Psoas muscle (tissue), 8 donors: Measurements from ENCODE around the gene PASK. TPM values are rescaled to one million over a fixed set of nuclear protein-coding genes. Genes with fewer than 3 reads are reported as not detected.

ENCODE experiments used
- ATAC-seq, 4 donors: fragments of 200-7000 bp; cut with Tn5 transposase; one replicate each; pipeline ENCODE4 v1.9.1; 2020; ENCODE audit warnings: moderate library complexity in 3 of 4, mild to moderate bottlenecking in 2 of 4
- DNase-seq, 2 donors: peaks; one replicate each; pipeline ENCODE4 v3.0.0-alpha.2; 2020
- H3K27ac ChIP-seq: fragments of 200-600 bp; one replicate; pipeline ENCODE4 v1.8.0; 2022
- H3K27me3 ChIP-seq, 3 donors: fragments of 200-600 bp in 1 of 3; one replicate each; pipeline versions ENCODE4 v1.6.1 to v1.8.0; 2013 to 2022; ENCODE audit warnings: low read length in 2 of 3, mild to moderate bottlenecking in 2 of 3, moderate library complexity in 1 of 3; ENCODE audit not compliant: insufficient read depth in 3 of 3
- H3K36me3 ChIP-seq, 2 donors: fragments of 200-600 bp in 1 of 2; one replicate each; pipeline versions ENCODE4 v1.6.1 to v1.8.0; 2013 to 2022; ENCODE audit warnings: low read depth in 1 of 2, mild to moderate bottlenecking in 1 of 2, moderate library complexity in 1 of 2; ENCODE audit not compliant: insufficient read depth in 1 of 2
- H3K4me1 ChIP-seq: fragments of 200-600 bp; one replicate; pipeline ENCODE4 v1.8.0; 2022
- H3K4me3 ChIP-seq: fragments of 200-600 bp; one replicate; pipeline ENCODE4 v1.8.0; 2022; ENCODE audit warnings: mild to moderate bottlenecking
- H3K9me3 ChIP-seq: fragments of 200-600 bp; one replicate; pipeline ENCODE4 v1.8.0; 2022
- CTCF ChIP-seq: fragments of 200-600 bp; IDR thresholded peaks from one replicate; pipeline ENCODE4 v1.8.0; 2022; ENCODE audit warnings: antibody characterized with exemption
- WGBS, 3 donors: extraction: QIAGEN DNeasy Blood & Tissue Kit; methylation state at CpG; one replicate each; pipeline versions ENCODE4 v1.1.6 to v1.1.7; 2013; 5-methylcytosine and 5-hydroxymethylcytosine counted together
- intact Hi-C, 2 donors: fragments of 100-400 bp; cut with DNase I; formaldehyde crosslinking; loops; one replicate each; pipeline versions ENCODE4 v1.11.0 to v1.14.2; 2022
- polyA plus RNA-seq, 3 donors: library from polyadenylated mRNA; stranded (reverse); fragments of 200-250 nt; gene quantifications; one replicate each; pipeline ENCODE4 v1.2.3, GENCODE V29; 2013
- total RNA-seq, 4 donors: library from RNA; stranded (reverse); fragmentation: NEBNext Ultra II Directional in 2 of 4; extraction: Animal tissue kit (Norgen Biotek cat#: 25700) in 2 of 4; gene quantifications; one replicate each; pipeline versions ENCODE4 v1.2.1 to v1.2.4, GENCODE V29; 2021 to 2023
- donor health status: healthy with polysubstance abuse.
- donor health status: DM: no; HTN: no; CAD: no; lungs with moderate emphysema.
- donor health status: Bipolar disorder and iron deficiency.
- donor health status: healthy.
- donor health status: DM: yes; HTN: yes; CAD: no.
- donor health status: DM: no; HTN: no; CAD: no.
- donor health status: DM: no; HTN: no; CAD: no.
- donor health status: DM: yes; HTN: yes; CAD: no.

PASK gene
- total and polyA plus RNA-seq, 7 donors = 0.41 to 1.9 (median 0.95) TPM

GRCh38 chr2:241153616-241154015 lies 4.3 kb upstream of the PASK start:
- intact Hi-C loops = loop anchor here in 1 of 2 donors (5.0 kb wide), 1 partner anchor 51 kb away; the partner anchor contains the start of gene MTERF4
- H3K36me3 ChIP-seq = peaks cover 0 to 44% of the 10 kb centered on the region in 2 donors
- WGBS, 3 donors = 79 to 88% (median 87%) methylated on average over 7 of the region's 7 CpGs

GRCh38 chr2:241151934-241152660 lies 2.8 kb upstream of the PASK start:
- no peaks in the 10 kb centered on the region for H3K9me3 ChIP-seq
- TF ChIP-seq CTCF = no peak
- ATAC-seq (no peak), DNase-seq (peak in 1 of 2 donors; percentile 17)
- H3K27ac ChIP-seq = no peak overlapping the region
- peaks cover 0 to 4% (median 0%) of the 10 kb centered on the region in 3 donors for H3K27me3 ChIP-seq
- intact Hi-C loops = loop anchor here in 1 of 2 donors (5.0 kb wide), 1 partner anchor 50 kb away; the partner anchor contains the start of gene MTERF4
- H3K4me3 ChIP-seq = no peak overlapping the region
- peaks cover 14% of the 10 kb centered on the region for H3K4me1 ChIP-seq
- 66 to 69% (median 68%) methylated on average over 8 of the region's 8 CpGs for WGBS, 3 donors
- H3K36me3 ChIP-seq = peaks cover 0 to 29% of the 10 kb centered on the region in 2 donors

More at GRCh38 chr2:241153616-241154015, 4.3 kb upstream of the PASK start:
- Histone ChIP-seq H3K27me3 (no peaks in the 10 kb centered on the region), H3K4me1 (peaks cover 11% of the 10 kb centered on the region), H3K4me3 (no peak overlapping the region), H3K9me3 (no peaks in the 10 kb centered on the region), H3K27ac (no peak overlapping the region)
- no peak for TF ChIP-seq CTCF
- DNase-seq (no peak), ATAC-seq (no peak)

- WGBS, 3 donors = 7 to 9% (median 8%) methylated on average over 31 to 37 of the region's 37 CpGs
- Histone ChIP-seq H3K4me1 (peaks cover 14% of the 10 kb centered on the region), H3K4me3 (peak overlapping the region; percentile 96), H3K27me3 (peaks cover 0 to 4% (median 0%) of the 10 kb centered on the region in 3 donors), H3K36me3 (peaks cover 0 to 21% of the 10 kb centered on the region in 2 donors), H3K27ac (peak overlapping the region; percentile 89), H3K9me3 (no peaks in the 10 kb centered on the region)
- peak in 1 of 2 donors; percentile 30 for DNase-seq
- intact Hi-C loops = loop anchor here in 1 of 2 donors (5.0 kb wide), 1 partner anchor 49 kb away; the partner anchor contains the start of gene MTERF4
- no peak for TF ChIP-seq CTCF
- peak in 3 of 4 donors; percentile 15 to 34 (median 28) for ATAC-seq
Observed at GRCh38 chr2:241150660-241151530, 1.6 kb upstream of the PASK start.

- H3K4me1 ChIP-seq = peaks cover 14% of the 10 kb centered on the region
- peak; percentile 95 to 97 for DNase-seq
- H3K9me3 ChIP-seq = no peaks in the 10 kb centered on the region
- peaks cover 0 to 15% of the 10 kb centered on the region in 2 donors for H3K36me3 ChIP-seq
- H3K27me3 ChIP-seq = peaks cover 0 to 4% (median 0%) of the 10 kb centered on the region in 3 donors
- intact Hi-C loops = loop anchor here (5.0 kb wide), 2 partner anchors 43 to 48 kb away; partner anchors contain the start of gene MTERF4 (in 1 of the 2)
- 0% methylated on average over 65 to 73 of the region's 73 CpGs for WGBS, 3 donors
- peak within 1 kb of the TSS; percentile 96 for H3K4me3 ChIP-seq
- no peak for TF ChIP-seq CTCF
- H3K27ac ChIP-seq = peak within 1 kb of the TSS; percentile 89
- ATAC-seq = peak; percentile 95 to 97 (median 96)
Observed at GRCh38 chr2:241149925-241150659, 820 bp upstream of the PASK start, which contains the start of gene PPP1R7. PPP1R7 (plus strand) TSS chr2:241150467; CDS start chr2:241150496, 29 bp downstream.
